Osteoblast (primary cell): ENCODE data around the gene PPP5C. TPM values are rescaled to one million over a fixed set of nuclear protein-coding genes. Genes with fewer than 3 reads are reported as not detected.
"Not testable (repeated sequence)": the region's sequence is repeated elsewhere in the genome, so short reads cannot be mapped to it uniquely, and the experiment has no call there.

ENCODE experiments used
- DNase-seq: peaks from one replicate; pipeline ENCODE4 v3.0.0; 2011; ENCODE audit warnings: low spot score, mixed read lengths; ENCODE audit not compliant: insufficient read length; ENCODE audit errors: missing footprints
- H2AFZ ChIP-seq: 2 replicates; pipeline ENCODE4 v1.6.0; 2011; ENCODE audit warnings: mild to moderate bottlenecking, low read length
- H3K27ac ChIP-seq: 2 replicates; pipeline ENCODE4 v1.5.1; 2011; ENCODE audit warnings: mild to moderate bottlenecking, low read depth, low read length, moderate library complexity
- H3K27me3 ChIP-seq: 2 replicates; pipeline ENCODE4 v1.6.0; 2012; ENCODE audit warnings: mild to moderate bottlenecking, control low read depth, inconsistent platforms, low read length, moderate library complexity; ENCODE audit not compliant: insufficient read depth
- H3K36me3 ChIP-seq: 2 replicates; pipeline ENCODE4 v1.5.1; 2011; ENCODE audit warnings: mild to moderate bottlenecking, low read length, control low read depth, moderate library complexity; ENCODE audit not compliant: insufficient read depth
- H3K4me1 ChIP-seq: 2 replicates; pipeline ENCODE4 v1.5.1; 2011; ENCODE audit warnings: mild to moderate bottlenecking, low read length, control low read depth, moderate library complexity; ENCODE audit not compliant: insufficient read depth
- H3K4me2 ChIP-seq: 2 replicates; pipeline ENCODE4 v1.6.0; 2011; ENCODE audit warnings: mild to moderate bottlenecking, low read length; ENCODE audit not compliant: insufficient read depth
- H3K4me3 ChIP-seq: fragments of 200-600 bp; sonication (generic); 3 replicates; pipeline ENCODE4 v1.5.1; 2012; ENCODE audit warnings: mild to moderate bottlenecking, low read length, inconsistent platforms; ENCODE audit not compliant: insufficient read depth
- H3K79me2 ChIP-seq: 2 replicates; pipeline ENCODE4 v1.6.0; 2012; ENCODE audit warnings: mild to moderate bottlenecking, low read length, control low read depth, inconsistent platforms; ENCODE audit not compliant: insufficient read depth
- H3K9me3 ChIP-seq: 2 replicates; pipeline ENCODE4 v1.5.1; 2011; ENCODE audit warnings: low read depth, low read length, control low read depth
- H4K20me1 ChIP-seq: 2 replicates; pipeline ENCODE4 v1.6.0; 2012; ENCODE audit warnings: mild to moderate bottlenecking, low read length, control low read depth; ENCODE audit not compliant: insufficient read depth
- total RNA-seq: library from RNA; depleted of rRNA; stranded (reverse); fragments of >200 nt; gene quantifications from 2 replicates; pipeline ENCODE4 v1.2.3, GENCODE V29; 2012
- TF ChIP-seq, protein P1 (sequence below): IDR thresholded peaks from 2 replicates; pipeline ENCODE4 v1.5.1; 2011; ENCODE audit warnings: mild to moderate bottlenecking, low read depth, low read length, moderate library complexity; ENCODE audit errors: extremely low read depth

Gene PPP5C
- total RNA-seq, 1 donor = 36.6 TPM

DNA sequence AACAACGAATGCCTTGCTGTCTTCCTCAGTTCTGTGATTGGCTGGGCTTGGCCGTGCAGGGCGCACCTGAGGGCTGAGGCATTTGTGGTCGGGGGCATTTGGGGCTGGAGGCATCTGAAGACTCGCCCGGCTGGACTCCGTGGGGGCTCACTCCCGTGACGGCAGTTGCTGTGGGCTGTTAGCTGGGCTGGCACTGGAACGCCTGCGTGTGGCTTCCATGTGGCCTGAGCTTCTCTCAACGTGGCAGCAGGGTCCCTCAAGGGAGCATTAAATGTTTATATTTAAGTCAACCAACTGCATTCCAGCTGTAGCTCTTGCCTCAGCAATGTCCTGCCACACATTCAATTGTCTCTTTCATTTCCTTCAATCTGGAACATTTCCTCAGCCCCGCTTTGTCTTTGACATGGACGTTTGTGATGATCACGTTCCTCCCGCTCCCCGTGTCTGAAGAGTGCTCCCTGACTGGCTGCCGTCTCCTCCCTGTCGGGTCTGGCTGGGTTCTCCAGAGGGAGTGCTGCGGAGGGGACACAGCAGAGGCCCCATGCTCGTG, 45.4 kb downstream of the PPP5C start:
- H3K27me3 ChIP-seq = no peaks in the 10 kb centered on the region
- H3K4me3 ChIP-seq = peak overlapping the region; percentile 38
- peaks cover 28% of the 10 kb centered on the region for H3K36me3 ChIP-seq
- H3K4me1 ChIP-seq = peaks cover 14% of the 10 kb centered on the region
- peaks cover 5% of the 10 kb centered on the region for H4K20me1 ChIP-seq
- DNase-seq = peak; percentile 86
- H3K9me3 ChIP-seq = no peaks in the 10 kb centered on the region
- H3K79me2 ChIP-seq = no peaks in the 10 kb centered on the region
- no peak overlapping the region for H2AFZ ChIP-seq
- peak overlapping the region; percentile 59 for H3K27ac ChIP-seq
- peak overlapping the region; percentile 64 for H3K4me2 ChIP-seq
- TF ChIP-seq, protein P1, sequence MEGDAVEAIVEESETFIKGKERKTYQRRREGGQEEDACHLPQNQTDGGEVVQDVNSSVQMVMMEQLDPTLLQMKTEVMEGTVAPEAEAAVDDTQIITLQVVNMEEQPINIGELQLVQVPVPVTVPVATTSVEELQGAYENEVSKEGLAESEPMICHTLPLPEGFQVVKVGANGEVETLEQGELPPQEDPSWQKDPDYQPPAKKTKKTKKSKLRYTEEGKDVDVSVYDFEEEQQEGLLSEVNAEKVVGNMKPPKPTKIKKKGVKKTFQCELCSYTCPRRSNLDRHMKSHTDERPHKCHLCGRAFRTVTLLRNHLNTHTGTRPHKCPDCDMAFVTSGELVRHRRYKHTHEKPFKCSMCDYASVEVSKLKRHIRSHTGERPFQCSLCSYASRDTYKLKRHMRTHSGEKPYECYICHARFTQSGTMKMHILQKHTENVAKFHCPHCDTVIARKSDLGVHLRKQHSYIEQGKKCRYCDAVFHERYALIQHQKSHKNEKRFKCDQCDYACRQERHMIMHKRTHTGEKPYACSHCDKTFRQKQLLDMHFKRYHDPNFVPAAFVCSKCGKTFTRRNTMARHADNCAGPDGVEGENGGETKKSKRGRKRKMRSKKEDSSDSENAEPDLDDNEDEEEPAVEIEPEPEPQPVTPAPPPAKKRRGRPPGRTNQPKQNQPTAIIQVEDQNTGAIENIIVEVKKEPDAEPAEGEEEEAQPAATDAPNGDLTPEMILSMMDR = no peak

DNA sequence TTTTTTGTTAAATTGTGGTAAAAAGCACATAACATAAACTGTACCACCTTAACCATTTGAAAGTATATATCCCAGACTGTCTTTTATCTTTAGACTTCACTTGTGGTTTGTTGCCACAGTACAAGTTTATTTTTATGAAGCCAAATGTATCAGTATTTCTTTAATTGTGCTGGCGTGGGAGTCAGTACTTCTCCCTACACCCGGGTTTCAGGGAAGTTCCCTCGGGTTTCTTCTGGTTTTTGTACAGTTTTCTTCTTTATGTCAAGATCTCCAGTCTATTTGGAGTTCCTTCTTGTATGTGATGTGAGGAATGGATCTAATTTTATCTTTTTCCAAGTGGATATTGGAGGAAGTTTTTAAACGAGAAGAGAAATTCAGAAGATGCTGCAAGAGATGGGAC, 46.0 kb downstream of the PPP5C start:
- peaks cover 23% of the 10 kb centered on the region for H3K36me3 ChIP-seq
- H3K4me3 ChIP-seq = peak overlapping the region; percentile 38
- TF ChIP-seq, protein P1 = no peak
- peak; percentile 80 for DNase-seq
- no peaks in the 10 kb centered on the region for H3K9me3 ChIP-seq
- no peaks in the 10 kb centered on the region for H3K27me3 ChIP-seq
- peaks cover 5% of the 10 kb centered on the region for H4K20me1 ChIP-seq
- H2AFZ ChIP-seq = no peak overlapping the region
- peaks cover 14% of the 10 kb centered on the region for H3K4me1 ChIP-seq
- H3K27ac ChIP-seq = peak overlapping the region; percentile 59
- H3K79me2 ChIP-seq = no peaks in the 10 kb centered on the region
- peak overlapping the region; percentile 64 for H3K4me2 ChIP-seq

DNA sequence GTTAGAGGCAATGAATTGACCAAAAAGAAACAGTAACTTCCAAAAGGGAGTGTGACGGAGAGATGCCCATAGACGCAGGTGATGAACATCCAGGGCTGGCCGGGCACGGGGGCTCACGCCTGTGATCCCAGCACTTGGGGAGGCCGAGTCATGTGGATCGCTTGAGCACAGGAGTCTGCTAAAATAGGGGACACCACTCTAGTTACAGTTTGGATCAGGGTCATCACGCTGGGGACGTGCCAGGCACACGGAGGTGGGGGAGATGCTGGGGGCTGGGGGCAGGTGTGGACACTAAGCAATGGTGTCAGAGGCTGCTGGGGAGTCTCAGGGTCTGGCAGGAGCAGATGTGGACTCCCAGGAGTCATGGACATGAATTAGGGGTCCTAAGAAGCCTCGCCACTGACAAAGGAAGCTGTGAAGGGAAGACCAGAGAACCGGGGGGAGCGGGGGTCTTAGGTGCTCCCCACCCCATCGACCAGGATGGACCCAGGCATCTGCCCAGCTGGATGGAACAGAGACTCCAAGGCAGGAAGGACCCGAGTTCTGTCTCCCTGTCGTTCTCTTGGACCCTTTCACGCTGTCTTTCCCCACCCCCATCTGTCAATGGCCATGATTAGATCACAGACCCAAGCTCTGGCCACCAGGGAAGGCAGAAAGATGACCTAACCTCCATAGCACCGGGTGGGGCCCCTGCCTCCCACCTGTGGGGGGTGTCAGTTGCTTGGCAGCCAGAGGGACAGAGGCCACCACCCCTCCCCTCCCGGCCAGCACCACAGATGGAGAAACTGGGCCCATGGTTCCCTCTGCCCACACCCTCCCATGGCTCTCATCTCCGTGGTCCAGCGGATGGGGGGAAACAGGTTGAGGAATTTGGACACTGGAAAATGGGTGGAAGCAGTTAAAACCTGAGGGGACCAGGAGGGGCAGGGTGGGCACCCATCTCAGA, 46.8 kb downstream of the PPP5C start:
- H3K27ac ChIP-seq = no peak overlapping the region
- H3K36me3 ChIP-seq = peaks cover 14% of the 10 kb centered on the region
- H4K20me1 ChIP-seq = peaks cover 5% of the 10 kb centered on the region
- H3K4me3 ChIP-seq = no peak overlapping the region
- H3K27me3 ChIP-seq = no peaks in the 10 kb centered on the region
- DNase-seq = peak; percentile 77
- H3K9me3 ChIP-seq = no peaks in the 10 kb centered on the region
- H3K79me2 ChIP-seq = no peaks in the 10 kb centered on the region
- no peak overlapping the region for H2AFZ ChIP-seq
- TF ChIP-seq, protein P1 = no peak
- H3K4me2 ChIP-seq = no peak overlapping the region
- H3K4me1 ChIP-seq = peaks cover 14% of the 10 kb centered on the region

GRCh38 chr19:46394402-46394797, 47.5 kb downstream of the PPP5C start:
- Histone ChIP-seq H4K20me1 (peaks cover 5% of the 10 kb centered on the region), H3K27ac (no peak overlapping the region), H3K4me2 (no peak overlapping the region), H2AFZ (no peak overlapping the region), H3K79me2 (no peaks in the 10 kb centered on the region), H3K4me3 (no peak overlapping the region), H3K9me3 (no peaks in the 10 kb centered on the region), H3K27me3 (no peaks in the 10 kb centered on the region), H3K4me1 (peaks cover 14% of the 10 kb centered on the region), H3K36me3 (peaks cover 7% of the 10 kb centered on the region)
- TF ChIP-seq, protein P1 = no peak
- DNase-seq = no peak

- not testable (repeated sequence) for H3K9me3 ChIP-seq, DNase-seq, H3K79me2 ChIP-seq, H3K4me1 ChIP-seq, H3K27ac ChIP-seq, H3K4me3 ChIP-seq, H3K36me3 ChIP-seq, H2AFZ ChIP-seq, H4K20me1 ChIP-seq, H3K4me2 ChIP-seq, H3K27me3 ChIP-seq
Observed at GRCh38 chr19:46397801-46398479, 51.1 kb downstream of the PPP5C start.
